Limb (tissue), 2 donors: ENCODE results near the gene NMBR.
"Not testable (repeated sequence)": the region's sequence is repeated elsewhere in the genome, so short reads cannot be mapped to it uniquely, and the experiment has no call there.

Experiments
- DNase-seq, 2 donors: peaks; one replicate each; pipeline ENCODE4 v3.0.0-alpha.2; 2016; ENCODE audit errors: extremely low spot score in 2 of 2

NMBR gene

GRCh38 chr6:142155091-142155490, 8.2 kb upstream of the NMBR start:
- DNase-seq: no peak

DNA sequence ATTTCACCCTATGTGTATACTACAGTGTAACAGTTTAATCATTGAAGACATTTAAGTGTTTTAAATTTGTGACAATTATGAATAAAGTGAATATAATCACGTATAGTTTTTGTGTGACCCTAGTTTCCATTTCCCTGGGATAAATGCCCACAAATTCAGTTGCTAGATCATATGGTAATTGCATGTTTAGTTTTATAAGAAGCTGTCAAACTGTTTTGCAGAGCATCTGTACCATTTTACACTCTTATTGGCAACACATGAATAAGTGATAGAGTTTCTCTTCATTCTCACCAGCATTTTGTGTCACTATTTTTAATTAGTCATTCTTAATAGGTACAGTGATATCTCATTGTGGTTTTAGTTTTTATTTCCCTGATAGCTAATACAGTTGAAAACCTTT, 7.4 kb upstream of the NMBR start:
- DNase-seq: no peak

DNA sequence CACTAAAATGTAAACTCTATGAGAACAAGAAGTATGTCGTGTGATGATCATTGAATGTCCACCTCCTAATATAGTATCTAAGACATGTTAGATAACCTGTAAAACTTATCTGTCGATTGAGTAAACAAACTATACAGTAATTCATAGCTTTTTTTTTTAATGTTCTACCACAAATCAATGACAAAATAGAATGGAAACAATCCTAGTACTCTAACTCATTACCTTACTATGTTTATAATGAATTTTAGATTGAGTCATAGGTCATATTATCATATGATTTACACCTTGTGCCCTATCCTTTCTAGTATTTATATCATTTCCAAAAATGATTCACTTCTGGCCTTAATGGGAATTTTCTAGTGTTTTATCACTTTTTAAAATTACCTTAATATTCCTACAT, 6.3 kb upstream of the NMBR start:
- no peak for DNase-seq

GRCh38 chr6:142152746-142153145, 5.8 kb upstream of the NMBR start:
- no peak for DNase-seq

GRCh38 chr6:142141531-142141930, 5.4 kb downstream of the NMBR start:
- DNase-seq: not testable (repeated sequence)

GRCh38 chr6:142138876-142139275, 8.0 kb downstream of the NMBR start:
- DNase-seq: no peak

DNA sequence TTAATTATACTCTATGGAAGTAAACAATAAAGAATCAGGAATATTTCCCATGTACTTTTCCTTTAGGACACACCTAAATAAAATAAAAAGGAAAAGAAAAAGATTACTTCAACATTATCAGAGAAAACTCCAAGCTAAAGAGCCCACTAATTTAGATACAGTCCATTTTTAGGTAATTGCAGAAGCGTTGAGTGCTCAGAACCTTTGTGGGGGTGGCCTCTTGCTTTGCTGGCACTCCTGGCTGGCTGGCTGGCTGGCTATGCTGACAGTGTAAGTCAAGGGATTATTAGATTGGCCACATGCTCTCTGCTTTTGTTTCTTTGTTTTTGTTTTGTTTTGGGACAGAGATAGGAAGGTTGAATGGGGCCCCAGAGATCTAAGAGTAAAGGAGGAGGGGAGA, 14.3 kb downstream of the NMBR start, which contains the start of gene GJE1:
Gene GJE1 (plus strand): TSS at position 301 of the 400 bp plus-strand sequence. CDS start 234 bp downstream, outside the sequence.
- DNase-seq: no peak

- DNase-seq: no peak
These were observed 16.1 kb downstream of the NMBR start for GRCh38 chr6:142130814-142131213.

GRCh38 chr6:142121342-142121741, 25.6 kb downstream of the NMBR start:
- no peak for DNase-seq

- DNase-seq: no peak
These were observed 28.0 kb downstream of the NMBR start for GRCh38 chr6:142118925-142119324.

GRCh38 chr6:142118328-142118727, 28.6 kb downstream of the NMBR start:
- DNase-seq: no peak

DNA sequence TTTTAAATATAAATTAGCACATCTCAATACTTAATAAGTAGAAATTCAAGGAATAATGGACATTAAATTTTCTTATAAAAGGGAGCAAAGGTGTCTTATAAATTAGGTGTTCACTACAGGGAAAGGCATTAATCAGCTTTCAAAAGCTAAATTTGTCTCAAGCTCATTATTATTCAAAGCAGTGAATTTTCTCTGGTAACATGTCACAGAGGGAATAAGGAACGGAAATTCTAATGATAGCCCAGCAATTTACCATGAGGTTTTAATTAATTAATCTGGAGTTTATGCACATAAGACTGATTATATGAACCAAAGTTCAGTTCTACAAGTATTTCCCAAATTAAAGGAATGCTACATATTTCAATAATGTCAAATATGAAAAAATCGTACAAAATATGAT, 29.6 kb downstream of the NMBR start:
- DNase-seq: no peak

- peak; percentile 68 to 81 for DNase-seq
These were observed 34.4 kb downstream of the NMBR start for GRCh38 chr6:142112451-142113061.

GRCh38 chr6:142110820-142111219, 36.1 kb downstream of the NMBR start:
- DNase-seq: not testable (repeated sequence)

DNA sequence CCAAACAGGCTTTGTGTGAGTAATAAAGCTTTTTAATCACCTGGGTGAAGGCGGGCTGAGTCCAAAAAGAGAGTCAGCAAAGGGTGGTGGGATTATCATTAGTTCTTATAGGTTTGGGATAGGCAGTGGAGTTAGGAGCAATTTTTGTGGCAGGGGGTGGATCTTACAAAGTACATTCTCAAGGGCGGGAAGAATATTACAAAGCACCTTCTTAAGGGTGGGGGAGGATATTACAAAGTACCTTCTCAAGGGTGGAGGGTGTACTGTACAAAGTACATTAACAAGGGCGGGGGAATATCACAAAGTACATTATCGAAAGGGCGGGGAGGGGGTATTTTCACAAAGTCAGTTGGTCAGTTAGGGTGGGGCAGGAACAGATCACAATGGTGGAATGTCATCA, 42.1 kb downstream of the NMBR start:
- not testable (repeated sequence) for DNase-seq

DNA sequence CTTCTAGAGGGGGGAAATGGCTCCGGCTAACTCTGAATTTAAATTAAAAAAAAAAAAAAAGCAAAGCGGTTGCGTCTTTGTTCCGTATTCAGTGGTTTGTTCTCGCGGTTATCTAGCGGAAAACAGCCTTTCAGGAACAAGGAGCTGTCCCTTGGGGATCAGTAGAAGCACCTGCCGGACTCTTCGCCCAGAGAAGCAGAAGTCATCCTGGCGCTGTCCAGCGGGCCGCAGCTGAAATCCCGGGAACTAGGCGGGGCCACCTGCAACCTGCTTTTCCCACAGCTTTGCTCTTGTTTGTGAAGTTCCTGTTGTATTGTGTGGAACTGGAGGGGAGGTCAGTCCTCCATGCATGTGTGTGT, 58.1 kb downstream of the NMBR start:
- peak; percentile 7 to 56 for DNase-seq

DNA sequence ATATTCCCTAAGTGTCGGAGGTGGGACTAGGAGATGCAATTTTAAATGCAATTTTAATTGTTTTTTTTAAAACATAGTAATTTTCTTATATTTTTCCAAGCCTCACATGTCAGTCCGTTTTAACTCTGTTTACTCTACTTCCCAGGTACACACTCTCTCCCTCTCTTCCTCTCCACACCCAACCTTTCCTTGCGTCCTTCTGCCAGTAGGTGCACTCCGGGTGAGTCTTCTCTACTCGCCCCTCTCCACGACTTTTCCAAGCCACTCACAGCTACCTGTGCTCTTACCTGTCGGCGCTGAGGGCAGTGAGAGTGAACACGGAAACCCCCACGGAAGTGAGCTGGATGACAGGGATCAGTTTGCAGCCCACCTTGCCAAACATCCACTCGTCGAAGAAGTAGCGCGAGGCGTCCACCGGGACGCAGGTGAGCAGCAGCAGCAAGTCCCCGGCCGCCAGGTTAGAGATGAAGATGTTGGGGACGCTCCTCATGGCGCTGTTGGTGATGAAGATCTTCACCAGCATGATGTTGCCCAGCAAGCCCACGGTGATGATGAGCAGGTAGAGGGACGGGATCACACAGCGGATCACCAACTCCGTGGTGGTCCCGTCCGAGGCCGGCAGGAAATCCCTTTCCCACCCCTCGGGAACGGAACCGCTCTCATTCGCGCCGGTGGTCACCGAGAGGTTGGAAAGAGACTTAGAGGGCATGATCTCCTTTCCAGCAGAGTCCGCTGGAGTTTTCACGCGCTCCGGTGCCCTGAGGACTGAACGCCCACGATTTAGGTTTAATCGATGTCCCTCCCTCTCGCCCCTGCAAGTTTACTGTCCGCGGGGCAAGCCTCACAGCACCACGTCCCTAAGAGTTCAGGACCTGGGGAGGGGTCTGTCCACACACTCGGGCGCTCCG, 58.7 kb downstream of the NMBR start:
- DNase-seq: no peak

DNA sequence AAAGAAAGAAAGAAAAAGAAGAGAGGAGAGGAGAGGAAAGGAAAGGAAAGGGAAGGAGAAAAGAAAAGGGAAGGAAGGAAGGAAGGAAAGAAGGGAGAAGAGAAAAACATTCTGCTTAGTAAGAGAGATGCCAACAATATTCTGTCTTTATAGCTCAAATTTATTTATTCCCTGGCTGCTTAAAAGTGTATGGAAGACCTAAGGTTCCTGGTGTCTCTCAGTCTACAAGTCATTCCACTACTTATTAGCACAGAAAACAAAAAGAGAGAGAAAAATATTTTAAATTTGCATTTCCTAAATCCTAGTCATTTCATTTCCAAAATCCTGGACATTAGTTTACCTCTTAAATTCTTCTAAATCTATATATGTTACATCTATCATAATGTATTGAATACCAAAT, 67.8 kb downstream of the NMBR start:
- no peak for DNase-seq

DNA sequence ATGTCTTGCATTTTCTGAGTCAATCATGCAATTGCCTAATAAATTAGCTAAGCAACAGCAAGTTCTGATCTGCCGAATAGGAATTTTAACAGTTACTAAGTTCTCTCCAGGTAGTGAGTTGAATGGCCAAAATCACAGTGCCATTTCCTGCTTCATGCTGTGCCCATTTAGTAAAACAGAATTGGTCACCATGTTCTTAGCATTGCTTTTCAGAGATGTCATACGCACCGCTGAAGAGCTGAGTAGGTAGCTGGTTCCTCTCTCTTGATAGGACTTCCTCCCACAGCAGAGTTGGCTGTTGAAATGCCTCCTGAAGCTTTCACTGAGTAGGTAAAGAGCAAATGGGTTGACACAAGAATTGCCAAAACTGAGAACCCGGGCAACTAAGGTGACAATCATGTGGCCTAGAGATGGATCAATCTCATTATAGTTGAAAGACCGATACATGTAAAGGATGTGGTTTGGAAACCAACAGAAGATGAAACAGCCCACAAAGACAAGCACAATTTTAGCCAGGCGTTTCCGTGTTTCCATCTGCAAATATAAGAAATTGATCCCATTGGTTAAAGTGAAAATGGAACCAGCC, 71.3 kb downstream of the NMBR start:
- no peak for DNase-seq

DNA sequence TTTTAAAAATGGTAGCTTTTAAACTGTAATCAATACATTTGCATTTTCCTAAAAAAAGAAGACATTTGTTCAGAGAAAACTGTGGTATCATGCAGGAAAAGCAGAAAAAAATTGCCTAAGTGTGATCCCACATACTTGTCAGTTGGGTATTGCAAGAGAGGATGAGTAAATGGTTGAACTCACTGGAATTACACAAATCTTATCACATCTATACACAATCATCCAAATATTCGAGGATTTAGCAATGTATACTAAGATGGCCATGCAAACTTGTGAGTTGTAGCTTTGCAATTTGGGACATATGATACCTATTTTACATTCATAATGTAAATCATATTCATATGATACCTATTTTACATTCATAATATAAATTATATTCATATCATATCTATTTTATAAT, 72.4 kb downstream of the NMBR start:
- no peak for DNase-seq

- DNase-seq: no peak
These were observed 74.9 kb downstream of the NMBR start for GRCh38 chr6:142071981-142072380.

GRCh38 chr6:142068416-142068815, 78.5 kb downstream of the NMBR start:
- no peak for DNase-seq

- not testable (repeated sequence) for DNase-seq
These were observed 84.1 kb downstream of the NMBR start for GRCh38 chr6:142062861-142063260.
